Epidermal melanocyte (primary cell): ENCODE data around the gene RPS17.

Experiments
- DNase-seq: peaks from one replicate; pipeline ENCODE4 v3.0.0; 2011; ENCODE audit warnings: low spot score; ENCODE audit not compliant: insufficient read length

Gene RPS17

GRCh38 chr15:82540055-82540983, at the start of gene RPS17:
Gene RPS17 (minus strand): TSS chr15:82540457. CDS start chr15:82540428, 29 bp downstream.
- peak; percentile 97 for DNase-seq

- DNase-seq = no peak
Measured at GRCh38 chr15:82587805-82588204, 47.5 kb upstream of the RPS17 start.

GRCh38 chr15:82585072-82585471, 44.8 kb upstream of the RPS17 start:
- no peak for DNase-seq

GRCh38 chr15:82580713-82581112, 40.5 kb upstream of the RPS17 start:
- DNase-seq = no peak

GRCh38 chr15:82575335-82575734, 35.1 kb upstream of the RPS17 start:
- DNase-seq = no peak

- DNase-seq = no peak
Measured at GRCh38 chr15:82572986-82573385, 32.7 kb upstream of the RPS17 start.

- no peak for DNase-seq
Measured at GRCh38 chr15:82572311-82572710, 32.1 kb upstream of the RPS17 start.

- peak; percentile 85 for DNase-seq
Measured at GRCh38 chr15:82571722-82572222, 31.5 kb upstream of the RPS17 start.

GRCh38 chr15:82570721-82571508, 30.7 kb upstream of the RPS17 start:
- no peak for DNase-seq

- no peak for DNase-seq
Measured at GRCh38 chr15:82569834-82570233, 29.6 kb upstream of the RPS17 start.

GRCh38 chr15:82568986-82569385, 28.7 kb upstream of the RPS17 start:
- no peak for DNase-seq

- DNase-seq = no peak
Measured at GRCh38 chr15:82567661-82568060, 27.4 kb upstream of the RPS17 start.

- DNase-seq = no peak
Measured at GRCh38 chr15:82566690-82567089, 26.4 kb upstream of the RPS17 start.

- DNase-seq = no peak
Measured at GRCh38 chr15:82558502-82558901, 18.2 kb upstream of the RPS17 start.

GRCh38 chr15:82556315-82557035, 16.2 kb upstream of the RPS17 start:
- no peak for DNase-seq

GRCh38 chr15:82554849-82555248, 14.6 kb upstream of the RPS17 start:
- no peak for DNase-seq

- DNase-seq = no peak
Measured at GRCh38 chr15:82554351-82554750, 14.1 kb upstream of the RPS17 start.

GRCh38 chr15:82553846-82554245, 13.6 kb upstream of the RPS17 start:
- no peak for DNase-seq

- no peak for DNase-seq
Measured at GRCh38 chr15:82552861-82553260, 12.6 kb upstream of the RPS17 start.

- DNase-seq = no peak
Measured at GRCh38 chr15:82551646-82552247, 11.5 kb upstream of the RPS17 start.

GRCh38 chr15:82549199-82549665, 9.0 kb upstream of the RPS17 start:
- no peak for DNase-seq
